Caco-2 (cell line): ENCODE measurements around the gene TRPM8. TPM values are rescaled to one million over a fixed set of nuclear protein-coding genes. Genes with fewer than 3 reads are reported as not detected.

Source experiments
- BruUV-seq: library from RNA; stranded (reverse); fragments of 400-500 nt; replicated peaks from 2 replicates; lab custom pipeline; 2021; lab: Mats Ljungman, UMichigan
- CTCF ChIA-PET: fragments of 300-600 bp; sonication (Branson Sonifier 250); formaldehyde crosslinking; loops from one replicate; lab custom pipeline; 2022; ENCODE audit warnings: antibody characterized with exemption; lab: Charles Lee
- POLR2A ChIA-PET: fragments of 300-600 bp; sonication (Branson Sonifier 250); formaldehyde crosslinking; loops from one replicate; lab custom pipeline; 2022; ENCODE audit warnings: antibody characterized with exemption; lab: Charles Lee
- DNase-seq, 2 experiments: peaks; one replicate each; pipeline versions ENCODE4 v3.0.0 to v3.0.0-alpha.2; 2020 to 2022
- H3K27me3 ChIP-seq: replicated peaks from 2 replicates; pipeline ENCODE4 v1.6.0; 2011; ENCODE audit warnings: low read length; ENCODE audit not compliant: control insufficient read depth, insufficient read depth
- H3K36me3 ChIP-seq: 2 replicates; pipeline ENCODE4 v1.5.1; 2011; ENCODE audit warnings: low read length; ENCODE audit not compliant: control insufficient read depth, insufficient read depth
- H3K4me1 ChIP-seq: fragments of 250-450 bp; sonication (Bioruptor Pico); 2 replicates; pipeline ENCODE4 v1.5.1; 2020; ENCODE audit warnings: mild to moderate bottlenecking
- H3K4me3 ChIP-seq: 2 replicates; pipeline ENCODE4 v1.5.1; 2011; ENCODE audit warnings: low read depth, mild to moderate bottlenecking, control low read depth, low read length
- H3K9me3 ChIP-seq: fragments of 250-450 bp; sonication (Bioruptor Pico); 2 replicates; pipeline ENCODE4 v1.5.1; 2020; ENCODE audit warnings: mild to moderate bottlenecking, moderate library complexity
- H3K27ac Mint-ChIP-seq: one replicate; pipeline ENCODE4 v1.8.0; 2022; ENCODE audit warnings: mixed read lengths; ENCODE audit not compliant: unreplicated experiment
- H3K27me3 Mint-ChIP-seq: one replicate; pipeline ENCODE4 v1.8.0; 2022; ENCODE audit warnings: mixed read lengths; ENCODE audit not compliant: insufficient read depth, unreplicated experiment
- H3K36me3 Mint-ChIP-seq: one replicate; pipeline ENCODE4 v1.8.0; 2022; ENCODE audit warnings: mild to moderate bottlenecking, mixed read lengths; ENCODE audit not compliant: insufficient read depth, unreplicated experiment
- H3K4me1 Mint-ChIP-seq: one replicate; pipeline ENCODE4 v1.8.0; 2022; ENCODE audit warnings: low read depth, mixed read lengths; ENCODE audit not compliant: unreplicated experiment
- H3K4me3 Mint-ChIP-seq: one replicate; pipeline ENCODE4 v1.8.0; 2022; ENCODE audit warnings: mild to moderate bottlenecking, moderate library complexity, mixed read lengths; ENCODE audit not compliant: unreplicated experiment
- H3K9me3 Mint-ChIP-seq: one replicate; pipeline ENCODE4 v1.8.0; 2022; ENCODE audit warnings: mixed read lengths; ENCODE audit not compliant: unreplicated experiment
- intact Hi-C: fragments of 100-400 bp; cut with micrococcal nuclease; formaldehyde crosslinking; loops from one replicate; pipeline ENCODE4 v1.10.0; 2022; ENCODE audit not compliant: unreplicated experiment
- total RNA-seq: library from RNA; stranded (reverse); gene quantifications from 2 replicates; pipeline ENCODE4 v1.2.3, GENCODE V29; 2022
- TF ChIP-seq, protein P1 (sequence below), 2 experiments: fragments of 200-600 bp in 1 of 2; IDR thresholded peaks; 1 replicate in 1 of 2; 2 replicates in 1 of 2; pipeline versions ENCODE4 v1.5.1 to v1.8.0; 2011 to 2022; ENCODE audit warnings: antibody characterized with exemption in 1 of 2, control low read depth in 1 of 2, inconsistent platforms in 1 of 2, low read depth in 1 of 2, low read length in 1 of 2, mild to moderate bottlenecking in 1 of 2, moderate library complexity in 1 of 2; ENCODE audit not compliant: insufficient read depth in 1 of 2, severe bottlenecking in 1 of 2, unreplicated experiment in 1 of 2

Gene TRPM8
- total RNA-seq, 1 experiment from 2014 or later, result not detected

DNA sequence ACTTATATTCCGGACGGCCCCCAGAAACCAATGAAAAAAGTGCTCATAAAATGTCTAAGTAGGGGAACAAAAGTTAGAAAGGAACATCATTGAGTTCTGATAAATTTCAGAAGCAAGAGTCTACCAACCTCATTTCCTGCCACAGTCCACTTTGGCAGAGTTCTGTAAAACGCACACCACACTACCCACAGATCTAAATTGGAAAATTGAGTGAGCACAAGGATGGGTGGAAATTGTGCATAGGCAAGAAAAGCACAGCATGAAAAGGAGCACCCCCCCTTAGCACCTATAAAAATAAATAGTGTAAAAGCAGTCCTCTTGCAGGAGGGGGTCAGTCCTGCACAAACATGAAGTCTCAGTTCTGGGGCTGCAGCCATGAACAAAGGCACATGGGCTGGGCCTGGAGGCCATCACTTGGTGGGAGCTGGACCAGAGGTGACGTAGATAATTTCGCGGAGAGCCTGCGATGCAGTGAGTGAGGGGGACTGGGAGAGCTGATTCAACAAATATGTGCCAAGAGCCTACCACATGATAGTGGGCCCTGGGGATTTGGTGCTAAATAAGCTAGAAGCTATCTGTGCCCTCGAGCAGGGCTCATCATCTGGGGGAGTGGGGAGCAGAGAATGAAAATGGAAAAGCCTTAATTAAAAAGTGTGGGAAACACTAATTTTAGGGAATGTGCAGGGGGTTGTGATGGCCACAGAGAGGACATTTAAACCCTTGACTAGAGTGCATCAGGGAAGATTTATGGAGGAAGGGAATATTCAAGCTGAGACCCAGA lies 84.4 kb downstream of the TRPM8 start:
- Mint-ChIP-seq H3K4me3 (no peak overlapping the region), H3K27me3 (peaks cover 6% of the 10 kb centered on the region), H3K4me1 (no peaks in the 10 kb centered on the region), H3K36me3 (no peaks in the 10 kb centered on the region), H3K27ac (no peak overlapping the region), H3K9me3 (no peaks in the 10 kb centered on the region)
- no TSS peak for BruUV-seq
- intact Hi-C loops, result no loop called here
- no peaks in the 10 kb centered on the region; the same call in 1 of the 2 replicates for H3K27me3 ChIP-seq
- POLR2A ChIA-PET, result no interaction called here
- no peaks in the 10 kb centered on the region for H3K36me3 ChIP-seq
- H3K4me3 ChIP-seq, result no peak overlapping the region
- TF ChIP-seq, protein P1, sequence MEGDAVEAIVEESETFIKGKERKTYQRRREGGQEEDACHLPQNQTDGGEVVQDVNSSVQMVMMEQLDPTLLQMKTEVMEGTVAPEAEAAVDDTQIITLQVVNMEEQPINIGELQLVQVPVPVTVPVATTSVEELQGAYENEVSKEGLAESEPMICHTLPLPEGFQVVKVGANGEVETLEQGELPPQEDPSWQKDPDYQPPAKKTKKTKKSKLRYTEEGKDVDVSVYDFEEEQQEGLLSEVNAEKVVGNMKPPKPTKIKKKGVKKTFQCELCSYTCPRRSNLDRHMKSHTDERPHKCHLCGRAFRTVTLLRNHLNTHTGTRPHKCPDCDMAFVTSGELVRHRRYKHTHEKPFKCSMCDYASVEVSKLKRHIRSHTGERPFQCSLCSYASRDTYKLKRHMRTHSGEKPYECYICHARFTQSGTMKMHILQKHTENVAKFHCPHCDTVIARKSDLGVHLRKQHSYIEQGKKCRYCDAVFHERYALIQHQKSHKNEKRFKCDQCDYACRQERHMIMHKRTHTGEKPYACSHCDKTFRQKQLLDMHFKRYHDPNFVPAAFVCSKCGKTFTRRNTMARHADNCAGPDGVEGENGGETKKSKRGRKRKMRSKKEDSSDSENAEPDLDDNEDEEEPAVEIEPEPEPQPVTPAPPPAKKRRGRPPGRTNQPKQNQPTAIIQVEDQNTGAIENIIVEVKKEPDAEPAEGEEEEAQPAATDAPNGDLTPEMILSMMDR (IDR thresholded peaks at IDR 0.05; ENCODE audit: insufficient read depth in 1 of 2, low read depth in 1 of 2, low read length in 1 of 2, severe bottlenecking in 1 of 2, unreplicated experiment in 1 of 2), result no peak
- no peaks in the 10 kb centered on the region for H3K4me1 ChIP-seq
- no peak for DNase-seq
- H3K9me3 ChIP-seq, result no peaks in the 10 kb centered on the region
- CTCF ChIA-PET, result no interaction called here

DNA sequence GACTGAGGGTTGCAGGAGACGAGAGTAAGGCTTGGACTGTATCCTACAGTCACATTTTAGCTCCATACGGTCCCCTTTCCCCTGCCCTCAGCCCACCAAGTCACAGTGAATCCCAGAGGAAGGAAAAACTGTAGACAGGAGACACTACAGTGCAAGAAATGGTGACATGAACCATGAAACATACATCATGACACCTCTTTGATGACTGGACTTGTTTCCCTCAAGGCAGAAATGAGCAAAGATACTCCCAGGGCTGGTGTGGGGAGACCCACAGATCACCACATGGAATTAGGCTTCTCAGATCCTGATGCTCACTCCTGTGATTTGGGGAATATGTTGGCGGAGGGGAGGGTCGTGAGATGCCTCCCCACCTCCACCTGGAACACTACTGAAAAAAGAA lies 85.1 kb downstream of the TRPM8 start:
- no peak for DNase-seq
- H3K9me3 ChIP-seq, result no peaks in the 10 kb centered on the region
- TF ChIP-seq, protein P1 (IDR thresholded peaks at IDR 0.05; ENCODE audit: insufficient read depth in 1 of 2, low read depth in 1 of 2, low read length in 1 of 2, severe bottlenecking in 1 of 2, unreplicated experiment in 1 of 2), result no peak
- Mint-ChIP-seq H3K9me3 (no peaks in the 10 kb centered on the region), H3K36me3 (no peaks in the 10 kb centered on the region), H3K4me3 (no peak overlapping the region), H3K27me3 (peaks cover 6% of the 10 kb centered on the region), H3K4me1 (no peaks in the 10 kb centered on the region), H3K27ac (no peak overlapping the region)
- no peaks in the 10 kb centered on the region; the same call in 1 of the 2 replicates for H3K27me3 ChIP-seq
- no peaks in the 10 kb centered on the region for H3K36me3 ChIP-seq
- intact Hi-C loops, result no loop called here
- no peak overlapping the region for H3K4me3 ChIP-seq
- no TSS peak for BruUV-seq
- no peaks in the 10 kb centered on the region for H3K4me1 ChIP-seq
- ChIA-PET POLR2A (no interaction called here), CTCF (no interaction called here)

DNA sequence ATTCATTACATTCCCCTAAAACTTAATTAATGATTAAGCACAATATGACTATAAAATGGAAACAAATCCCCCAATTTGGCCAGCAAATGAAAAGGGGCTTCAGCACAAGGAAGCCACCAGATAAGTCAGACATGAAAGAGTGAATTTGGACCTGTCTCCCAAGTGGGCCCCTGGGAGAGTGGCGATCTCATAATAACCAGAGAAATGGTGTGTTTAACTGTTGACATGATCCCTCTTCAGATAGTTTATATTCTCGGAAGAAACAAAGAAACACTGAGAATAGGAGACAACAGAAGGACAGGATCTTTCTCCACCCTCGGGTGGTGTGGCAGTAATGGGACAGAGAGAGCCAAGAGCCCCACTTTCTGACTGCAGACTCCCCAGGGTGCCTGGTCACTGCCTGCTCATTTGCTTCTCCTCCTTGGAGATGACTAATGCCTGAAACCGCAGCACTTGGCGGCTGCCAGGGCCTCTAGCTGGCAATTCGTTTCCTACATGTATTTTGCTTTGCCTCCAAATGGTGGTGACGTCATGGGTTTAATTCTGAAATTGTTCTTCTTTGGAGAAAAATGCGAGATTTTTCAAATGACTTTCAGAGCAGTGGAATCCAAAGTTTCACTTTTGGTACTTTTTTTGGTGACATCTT lies 86.9 kb downstream of the TRPM8 start:
- no peak overlapping the region for H3K4me3 ChIP-seq
- no peaks in the 10 kb centered on the region for H3K9me3 Mint-ChIP-seq
- no peaks in the 10 kb centered on the region for H3K36me3 ChIP-seq
- intact Hi-C loops, result no loop called here
- H3K27me3 Mint-ChIP-seq, result peaks cover 6% of the 10 kb centered on the region
- no peaks in the 10 kb centered on the region for H3K4me1 Mint-ChIP-seq
- CTCF ChIA-PET, result no interaction called here
- TF ChIP-seq, protein P1 (IDR thresholded peaks at IDR 0.05; ENCODE audit: insufficient read depth in 1 of 2, low read depth in 1 of 2, low read length in 1 of 2, severe bottlenecking in 1 of 2, unreplicated experiment in 1 of 2), result no peak
- no peak overlapping the region for H3K4me3 Mint-ChIP-seq
- no TSS peak for BruUV-seq
- H3K4me1 ChIP-seq, result no peaks in the 10 kb centered on the region
- no peak for DNase-seq
- no peak overlapping the region for H3K27ac Mint-ChIP-seq
- no peaks in the 10 kb centered on the region for H3K9me3 ChIP-seq
- no peaks in the 10 kb centered on the region; the same call in 1 of the 2 replicates for H3K27me3 ChIP-seq
- no peaks in the 10 kb centered on the region for H3K36me3 Mint-ChIP-seq
- POLR2A ChIA-PET, result no interaction called here
